Measurements from ENCODE around the gene SIPA1L2. TPM values are rescaled to one million over a fixed set of nuclear protein-coding genes. Genes with fewer than 3 reads are reported as not detected.

SIPA1L2 gene
- total and polyA plus RNA-seq, 2 of the 4 experiments (the other 2 are of a cell fraction): 7.1 to 13.4 TPM

GRCh38 chr1:232664844-232665777, 35.2 kb upstream of the SIPA1L2 start (continued):
- no peak for TF ChIP-seq CEBPB (IDR thresholded peaks at IDR 0.05; ENCODE audit: low read depth, low read length)

- H3K23ac ChIP-seq (ENCODE audit: low read depth, low read length): no peak overlapping the region
- H3K9me1 ChIP-seq (ENCODE audit: insufficient read depth, low read length): no peaks in the 10 kb centered on the region
- no peaks in the 10 kb centered on the region for H3K36me3 ChIP-seq (ENCODE audit: control insufficient read depth, insufficient read depth, low read length)
- no peaks in the 10 kb centered on the region for H3K79me1 ChIP-seq (ENCODE audit: low read depth in 1 of 2, low read length in 2 of 2)
- H3K4me2 ChIP-seq (ENCODE audit: low read depth, low read length): no peak overlapping the region
- H2BK15ac ChIP-seq (ENCODE audit: low read depth, low read length): no peak overlapping the region
- ChIA-PET CTCF (no interaction called here), POLR2A (ENCODE audit: unreplicated experiment) (no interaction called here)
- intact Hi-C loops (cut with micrococcal nuclease): no loop called here
- H4K20me1 ChIP-seq (ENCODE audit: insufficient read depth, low read length): no peaks in the 10 kb centered on the region
- ATAC-seq (ENCODE audit: low read depth): no peak
- H2AK5ac ChIP-seq (ENCODE audit: low read depth, low read length): 0 out of 2 replicates have a peak overlapping the region, but pooled peaks have one; percentile 10
- WGBS, 2 experiments (ENCODE audit: extremely low coverage in 2 of 2, insufficient read length in 1 of 2): 55% methylated on average over 5 of the region's 7 CpGs; no CpG with 5 or more reads in 1 of the 2 experiments
- dilution Hi-C loops (cut with HindIII; ENCODE audit: low sequenced_read_pairs, unreplicated experiment): no loop called here
- no peak overlapping the region for H3K18ac ChIP-seq (ENCODE audit: low read depth, low read length)
- peaks cover 2% of the 10 kb centered on the region; the same call in 1 of the 2 replicates for H3K4me1 ChIP-seq (ENCODE audit: control insufficient read depth, insufficient read depth, low read length)
- no peak overlapping the region for H3K27ac ChIP-seq (ENCODE audit: insufficient read depth, low read length)
- H2AFZ ChIP-seq (replicated peaks; ENCODE audit: low read length, poor library complexity): no peak overlapping the region
- no peak overlapping the region for H2BK5ac ChIP-seq (ENCODE audit: low read depth, low read length, poor library complexity, severe bottlenecking)
- BruUV-seq (replicated peaks): no TSS peak
- H3K4me3 ChIP-seq (ENCODE audit: insufficient read depth, low read depth, low read length): no peak overlapping the region
- H3K9me3 ChIP-seq (ENCODE audit: control insufficient read depth, insufficient read depth, low read length): no peaks in the 10 kb centered on the region
- H3K56ac ChIP-seq (ENCODE audit: extremely low read depth, insufficient read depth, low read length): no peak overlapping the region
- H2AK9ac ChIP-seq (replicated peaks; ENCODE audit: low read depth, low read length, poor library complexity): no peak overlapping the region
- in situ Hi-C loops (cut with MboI; ENCODE audit: low sequenced_read_pairs): no loop called here
- DNase-seq: no peak
- H4K8ac ChIP-seq (ENCODE audit: low read depth in 2 of 2, low read length in 2 of 2): no peak overlapping the region
- H4K5ac ChIP-seq (ENCODE audit: low read depth, low read length): no peak overlapping the region
- H3K9ac ChIP-seq (ENCODE audit: low read depth, low read length): no peak overlapping the region
- H2BK20ac ChIP-seq (ENCODE audit: low read depth, low read length): no peak overlapping the region; the same call in 1 of the 2 replicates
- no peaks in the 10 kb centered on the region for H3K27me3 ChIP-seq (ENCODE audit: control insufficient read depth, insufficient read depth, low read length)
- H4K91ac ChIP-seq (ENCODE audit: insufficient read depth, low read depth, low read length): no peak overlapping the region
- no peak overlapping the region for H2BK120ac ChIP-seq (ENCODE audit: low read depth, low read length)
- no peak overlapping the region for H3K14ac ChIP-seq (replicated peaks; ENCODE audit: low read depth, low read length)
- H3K4ac ChIP-seq (ENCODE audit: low read depth, low read length): no peak overlapping the region
- TF ChIP-seq RAD21 (IDR thresholded peaks at IDR 0.05; ENCODE audit: low read length) (no peak), USF2 (IDR thresholded peaks at IDR 0.05; ENCODE audit: low read depth, low read length) (no peak), NFE2L2 (IDR thresholded peaks at IDR 0.05; ENCODE audit: low read depth, low read length) (no peak), MXI1 (IDR thresholded peaks at IDR 0.05; ENCODE audit: borderline replicate concordance, low read depth, low read length) (no peak), CEBPB (IDR thresholded peaks at IDR 0.05; ENCODE audit: low read depth, low read length) (no peak), ELK1 (IDR thresholded peaks at IDR 0.05; ENCODE audit: borderline replicate concordance, low read depth, low read length) (no peak), RFX5 (IDR thresholded peaks at IDR 0.05; ENCODE audit: low read depth, low read length) (no peak), MAFK (IDR thresholded peaks at IDR 0.05; ENCODE audit: low read depth, low read length) (no peak), FOS (IDR thresholded peaks at IDR 0.05; ENCODE audit: low read depth, low read length) (no peak), CTCF (conservative IDR thresholded peaks at IDR 0.05; ENCODE audit: low read depth, low read length) (no peak), SMC3 (IDR thresholded peaks at IDR 0.05; ENCODE audit: low read depth, low read length) (no peak), POLR2A (IDR thresholded peaks at IDR 0.05; ENCODE audit: low read depth, low read length) (no peak)
These were observed 33.0 kb upstream of the SIPA1L2 start for GRCh38 chr1:232662910-232663309.

Measured in IMR-90 (cell line).